Activated CD8-positive, alpha-beta memory T cell treated with anti-CD3 and anti-CD28 coated beads, Interleukin-2, amount 10 ng/mL, durations not matched to agents 7 days and 5 days (primary cell): Measurements from ENCODE around the gene RLF. TPM values are rescaled to one million over a fixed set of nuclear protein-coding genes. Genes with fewer than 3 reads are reported as not detected.

Experiments used
- ATAC-seq: fragments of 150-1000 bp; cut with Tn5 transposase; one replicate; pipeline ENCODE4 v1.10.0; 2021; ENCODE audit warnings: moderate library complexity
- CTCF ChIA-PET: fragments of 350-600 bp; sonication (Branson Sonifier 250); formaldehyde crosslinking; loops from one replicate; lab custom pipeline; 2021; ENCODE audit warnings: antibody characterized with exemption; lab: Charles Lee
- DNase-seq: peaks from one replicate; pipeline ENCODE4 v3.0.0-alpha.2; 2020
- H3K27ac Mint-ChIP-seq: one replicate; pipeline ENCODE4 v1.8.0; 2021; ENCODE audit warnings: mild to moderate bottlenecking, mixed read lengths
- H3K27me3 Mint-ChIP-seq: one replicate; pipeline ENCODE4 v1.8.0; 2021; ENCODE audit warnings: mixed read lengths
- H3K36me3 Mint-ChIP-seq: one replicate; pipeline ENCODE4 v1.8.0; 2021; ENCODE audit warnings: mild to moderate bottlenecking, mixed read lengths
- H3K4me1 Mint-ChIP-seq: one replicate; pipeline ENCODE4 v1.8.0; 2021; ENCODE audit warnings: mixed read lengths
- H3K4me3 Mint-ChIP-seq: one replicate; pipeline ENCODE4 v1.8.0; 2021; ENCODE audit warnings: mild to moderate bottlenecking, moderate library complexity, mixed read lengths
- H3K9me3 Mint-ChIP-seq: one replicate; pipeline ENCODE4 v1.8.0; 2022; ENCODE audit warnings: low read depth, mixed read lengths
- total RNA-seq, 2 experiments: library from RNA; stranded (reverse); gene quantifications; one replicate each; pipeline ENCODE4 v1.2.3, GENCODE V29; 2021

RLF gene
- total RNA-seq: 10 to 100 TPM; 18.8 to 21.4 TPM

GRCh38 chr1:40161125-40161887, at the start of gene RLF:
RLF (plus strand) TSS chr1:40161387; CDS start chr1:40161400, 13 bp downstream.
- Mint-ChIP-seq H3K4me1 (peaks cover 9% of the 10 kb centered on the region), H3K9me3 (no peaks in the 10 kb centered on the region), H3K4me3 (no peak within 1 kb of the TSS), H3K27ac (peak within 1 kb of the TSS; percentile 35), H3K27me3 (no peaks in the 10 kb centered on the region), H3K36me3 (peaks cover 12% of the 10 kb centered on the region)
- DNase-seq (peak; percentile 96), ATAC-seq (peak; percentile 97)
- CTCF ChIA-PET: interaction anchor here (0.7 to 3.8 kb wide), 10 partner anchors 9 to 243 kb away, joined by 3 to 28 read pairs (median 4); partner anchors contain the start of gene COL9A2

DNA sequence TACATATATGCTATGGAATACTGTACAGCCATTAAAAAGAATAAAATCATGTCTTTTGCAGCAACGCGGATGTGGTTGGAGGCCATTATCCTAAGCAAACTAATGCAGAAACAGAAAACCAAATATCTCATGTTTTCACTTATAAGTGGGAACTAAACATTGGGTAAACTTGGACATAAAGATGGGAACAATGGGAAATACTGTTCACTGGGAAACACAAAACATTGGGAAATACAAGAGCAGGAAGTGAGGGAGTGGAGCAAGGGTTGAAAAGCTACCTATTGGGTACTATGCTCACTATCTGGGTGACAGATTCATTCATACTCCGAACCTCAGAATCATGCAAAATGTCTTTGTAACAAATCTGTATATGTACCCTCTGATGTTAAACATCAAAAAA, 46.8 kb upstream of the RLF start:
- Mint-ChIP-seq H3K4me1 (no peaks in the 10 kb centered on the region), H3K36me3 (peaks cover 12% of the 10 kb centered on the region), H3K27ac (no peak overlapping the region), H3K9me3 (peaks cover 12% of the 10 kb centered on the region), H3K4me3 (no peak overlapping the region), H3K27me3 (peaks cover 49% of the 10 kb centered on the region)
- ATAC-seq: no peak
- CTCF ChIA-PET: interaction anchor here (1.6 kb wide), 1 partner anchor 30 kb away, joined by 4 read pairs; no protein-coding TSS in a partner anchor
- DNase-seq: no peak

GRCh38 chr1:40120128-40120527, 41.1 kb upstream of the RLF start:
- Mint-ChIP-seq H3K4me1 (no peaks in the 10 kb centered on the region), H3K27ac (no peak overlapping the region), H3K36me3 (no peaks in the 10 kb centered on the region), H3K9me3 (no peaks in the 10 kb centered on the region), H3K27me3 (peaks cover 25% of the 10 kb centered on the region), H3K4me3 (no peak overlapping the region)
- DNase-seq (no peak), ATAC-seq (no peak)
- CTCF ChIA-PET: interaction anchor here (0.8 to 1.0 kb wide), 2 partner anchors 33 to 219 kb away, joined by 3 to 5 read pairs; no protein-coding TSS in a partner anchor

- no peak overlapping the region for H3K4me3 Mint-ChIP-seq
- peaks cover 13% of the 10 kb centered on the region for H3K27me3 Mint-ChIP-seq
- H3K27ac Mint-ChIP-seq: no peak overlapping the region
- no peak for DNase-seq
- no peak for ATAC-seq
- CTCF ChIA-PET: no interaction called here
- no peaks in the 10 kb centered on the region for H3K4me1 Mint-ChIP-seq
- no peaks in the 10 kb centered on the region for H3K36me3 Mint-ChIP-seq
- no peaks in the 10 kb centered on the region for H3K9me3 Mint-ChIP-seq
Measured at GRCh38 chr1:40122855-40123254, 38.3 kb upstream of the RLF start.

DNA sequence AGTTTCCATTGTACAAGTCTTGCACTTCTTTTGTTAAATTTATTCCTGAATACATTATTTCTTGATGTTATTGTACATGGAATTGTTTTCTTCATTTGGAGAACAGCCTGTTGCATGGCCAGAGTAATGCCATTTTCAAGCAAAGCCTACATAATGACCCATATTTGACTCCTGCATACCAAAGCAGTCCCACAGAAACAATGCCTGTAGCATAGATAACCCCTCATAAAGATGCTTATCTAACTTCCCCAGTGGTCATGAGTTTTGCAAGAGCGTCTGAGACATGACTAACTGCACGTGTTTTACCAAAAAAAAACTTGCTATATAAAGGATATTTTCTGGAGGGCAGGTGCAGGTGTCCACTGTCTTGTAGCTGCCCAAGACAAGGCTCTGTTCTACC, 30.3 kb upstream of the RLF start:
- Mint-ChIP-seq H3K4me1 (peaks cover 4% of the 10 kb centered on the region), H3K27ac (no peak overlapping the region), H3K27me3 (peaks cover 5% of the 10 kb centered on the region), H3K36me3 (peaks cover 1% of the 10 kb centered on the region), H3K9me3 (no peaks in the 10 kb centered on the region), H3K4me3 (no peak overlapping the region)
- ATAC-seq (no peak), DNase-seq (no peak)
- CTCF ChIA-PET: interaction anchor here (1.0 to 1.3 kb wide), 2 partner anchors 13 to 208 kb away, joined by 3 read pairs; no protein-coding TSS in a partner anchor

GRCh38 chr1:40132383-40133311, 28.5 kb upstream of the RLF start:
- peaks cover 4% of the 10 kb centered on the region for H3K4me1 Mint-ChIP-seq
- ATAC-seq (no peak), DNase-seq (no peak)
- peaks cover 5% of the 10 kb centered on the region for H3K27me3 Mint-ChIP-seq
- H3K4me3 Mint-ChIP-seq: no peak overlapping the region
- peaks cover 1% of the 10 kb centered on the region for H3K36me3 Mint-ChIP-seq
- no peaks in the 10 kb centered on the region for H3K9me3 Mint-ChIP-seq
- CTCF ChIA-PET: interaction anchor here (0.6 to 1.6 kb wide), 3 partner anchors 11 to 463 kb away, joined by 3 to 5 read pairs (median 4); no protein-coding TSS in a partner anchor
- no peak overlapping the region for H3K27ac Mint-ChIP-seq

DNA sequence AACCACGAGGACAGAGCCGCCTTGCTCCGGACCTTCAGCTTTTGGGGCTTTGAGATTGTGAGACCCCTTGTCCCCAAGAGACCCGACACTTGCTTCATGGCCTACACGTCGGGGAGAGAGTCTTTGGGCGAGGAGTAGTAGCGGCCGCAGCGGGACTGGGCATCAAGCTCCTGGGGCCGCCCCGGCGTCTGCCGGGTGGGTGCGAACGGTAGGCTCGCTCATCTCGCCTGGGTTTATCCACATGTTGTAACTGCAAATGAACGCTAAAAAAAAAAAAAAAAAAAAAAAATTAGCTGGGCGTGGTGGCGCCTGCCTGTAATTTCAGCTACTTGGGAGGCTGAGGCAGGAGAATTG, 27.9 kb upstream of the RLF start:
- ATAC-seq: no peak

DNA sequence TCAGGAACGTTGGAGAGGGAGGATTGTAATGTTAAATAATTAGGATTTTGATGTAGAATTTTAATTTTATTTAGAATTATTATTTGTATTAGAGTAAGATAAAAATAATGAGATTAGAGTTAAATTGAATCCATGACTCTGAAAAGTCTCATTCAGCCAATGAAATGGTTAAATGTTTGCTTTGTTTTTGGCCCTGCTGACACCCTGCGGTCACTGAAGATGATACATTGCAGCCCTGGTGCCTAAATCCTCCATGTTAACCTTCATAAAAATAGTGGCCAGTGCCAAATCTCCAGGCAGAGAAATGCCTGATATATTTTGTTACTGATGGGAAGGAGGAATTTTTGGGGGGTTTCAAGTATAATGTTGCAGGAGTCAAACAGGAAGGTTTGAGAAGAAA, 27.3 kb upstream of the RLF start:
- DNase-seq (no peak), ATAC-seq (no peak)
- Mint-ChIP-seq H3K9me3 (no peaks in the 10 kb centered on the region), H3K27ac (no peak overlapping the region), H3K27me3 (peaks cover 8% of the 10 kb centered on the region), H3K36me3 (peaks cover 1% of the 10 kb centered on the region), H3K4me3 (no peak overlapping the region), H3K4me1 (peaks cover 4% of the 10 kb centered on the region)
- CTCF ChIA-PET: no interaction called here

More for the DNA sequence above, 27.9 kb upstream of the RLF start:
- H3K4me3 Mint-ChIP-seq: no peak overlapping the region
- H3K27ac Mint-ChIP-seq: no peak overlapping the region
- CTCF ChIA-PET: interaction anchor here (1.6 kb wide), 1 partner anchor 205 kb away, joined by 5 read pairs; no protein-coding TSS in a partner anchor
- DNase-seq: no peak
- peaks cover 6% of the 10 kb centered on the region for H3K27me3 Mint-ChIP-seq
- peaks cover 4% of the 10 kb centered on the region for H3K4me1 Mint-ChIP-seq
- peaks cover 1% of the 10 kb centered on the region for H3K36me3 Mint-ChIP-seq
- H3K9me3 Mint-ChIP-seq: no peaks in the 10 kb centered on the region

DNA sequence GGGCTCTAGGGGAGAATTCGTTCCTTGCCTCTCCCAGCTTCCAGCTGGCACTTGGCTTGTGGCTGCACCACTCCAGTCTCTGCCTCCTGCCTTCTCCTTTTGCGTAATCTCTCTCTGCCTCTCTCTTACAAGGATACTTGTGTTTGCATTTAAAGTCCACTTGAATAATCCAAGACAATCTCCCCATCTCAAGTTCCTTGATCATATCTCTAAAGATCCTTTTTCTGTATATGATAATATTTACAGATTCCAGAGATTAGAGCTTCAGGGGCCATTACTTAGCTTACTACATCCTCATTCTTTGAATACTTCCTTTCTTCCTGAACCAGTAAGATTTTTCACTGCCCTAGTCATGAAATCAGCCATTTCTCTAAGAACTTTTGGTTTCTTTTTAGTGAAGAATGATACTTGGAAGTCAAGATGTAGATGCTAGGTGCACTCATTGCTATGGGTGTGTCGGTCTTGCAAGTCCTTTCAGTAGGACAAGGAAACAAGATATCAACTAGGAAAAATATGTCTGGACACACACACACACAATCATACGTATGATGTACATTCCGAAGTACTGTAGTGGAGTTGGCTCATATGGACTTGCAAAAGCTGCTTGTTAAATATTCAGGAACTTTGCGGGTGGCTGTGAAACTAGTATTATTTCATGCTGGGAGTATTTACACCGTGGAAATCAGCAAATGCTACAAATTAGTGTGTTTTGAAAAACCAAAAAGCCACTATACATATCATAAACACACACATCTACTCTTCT, 20.8 kb upstream of the RLF start:
- Mint-ChIP-seq H3K4me3 (no peak overlapping the region), H3K27me3 (peaks cover 16% of the 10 kb centered on the region), H3K4me1 (peaks cover 14% of the 10 kb centered on the region), H3K9me3 (no peaks in the 10 kb centered on the region), H3K36me3 (no peaks in the 10 kb centered on the region), H3K27ac (no peak overlapping the region)
- DNase-seq: no peak
- CTCF ChIA-PET: interaction anchor here (0.6 to 3.6 kb wide), 6 partner anchors 12 to 452 kb away, joined by 3 to 27 read pairs (median 4); partner anchors contain the start of gene SMAP2
- ATAC-seq: peak; percentile 36

GRCh38 chr1:40141878-40142535, 19.2 kb upstream of the RLF start:
- DNase-seq (no peak), ATAC-seq (no peak)
- Mint-ChIP-seq H3K4me1 (peaks cover 14% of the 10 kb centered on the region), H3K9me3 (no peaks in the 10 kb centered on the region), H3K27me3 (peaks cover 29% of the 10 kb centered on the region), H3K4me3 (no peak overlapping the region), H3K36me3 (no peaks in the 10 kb centered on the region), H3K27ac (no peak overlapping the region)
- CTCF ChIA-PET: interaction anchor here (0.6 to 5.4 kb wide), 7 partner anchors 12 to 263 kb away, joined by 3 to 66 read pairs (median 19); partner anchors contain the start of gene COL9A2

DNA sequence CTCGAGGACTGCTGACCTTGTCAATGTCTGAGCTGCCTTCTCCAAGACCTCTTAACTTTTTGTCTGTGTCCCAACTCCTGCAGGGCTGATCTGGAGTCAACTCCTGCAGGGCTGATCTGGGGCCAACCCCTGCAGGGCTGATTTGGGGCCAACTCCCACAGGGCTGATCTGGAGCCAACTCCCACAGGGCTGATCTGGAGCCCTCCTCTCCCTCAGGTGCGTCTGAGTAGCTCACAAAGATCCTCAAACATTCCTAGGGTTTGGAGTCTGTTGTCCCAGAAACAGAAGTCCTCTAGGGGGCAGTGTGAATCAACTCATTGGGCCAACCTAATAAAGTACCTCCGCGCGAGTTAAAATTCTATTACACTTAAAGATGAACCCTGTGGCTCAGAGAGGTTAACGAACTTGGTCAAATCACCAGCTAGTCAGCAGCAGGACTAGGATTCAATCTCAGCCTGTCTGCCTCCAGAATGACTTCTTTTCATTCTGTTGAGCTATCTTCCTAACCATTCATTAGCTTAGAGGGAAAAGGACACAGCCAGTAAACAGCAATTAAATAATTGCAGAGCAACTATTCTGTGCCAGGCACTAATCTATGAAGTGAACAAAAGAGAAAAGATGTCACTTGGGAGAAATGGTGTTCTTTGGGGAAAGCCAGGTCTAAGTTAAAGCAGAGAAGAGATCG, 17.2 kb upstream of the RLF start:
- H3K4me3 Mint-ChIP-seq: no peak overlapping the region
- H3K27me3 Mint-ChIP-seq: peaks cover 38% of the 10 kb centered on the region
- peaks cover 16% of the 10 kb centered on the region for H3K4me1 Mint-ChIP-seq
- CTCF ChIA-PET: interaction anchor here (0.6 to 5.4 kb wide), 42 partner anchors 10 to 388 kb away, joined by 3 to 66 read pairs (median 4); partner anchors contain the start of gene COL9A2
- no peaks in the 10 kb centered on the region for H3K9me3 Mint-ChIP-seq
- H3K27ac Mint-ChIP-seq: no peak overlapping the region
- no peaks in the 10 kb centered on the region for H3K36me3 Mint-ChIP-seq
- ATAC-seq (peak; percentile 83), DNase-seq (peak; percentile 68)
